Activated CD4-positive, alpha-beta T cell treated with anti-CD3 and anti-CD28 coated beads, Interleukin-2, amount 10 ng/mL, durations not matched to agents 7 days and 5 days (primary cell): ENCODE data around the gene MAPK10. TPM values are rescaled to one million over a fixed set of nuclear protein-coding genes. Genes with fewer than 3 reads are reported as not detected.
"Not testable (repeated sequence)": the region's sequence is repeated elsewhere in the genome, so short reads cannot be mapped to it uniquely, and the experiment has no call there.

ENCODE experiments used
- CTCF ChIA-PET: fragments of 350-600 bp; sonication (Branson Sonifier 250); formaldehyde crosslinking; loops from one replicate; lab custom pipeline; 2021; ENCODE audit warnings: antibody characterized with exemption; lab: Charles Lee
- POLR2A ChIA-PET: fragments of 350-600 bp; sonication (Branson Sonifier 250); formaldehyde crosslinking; loops from one replicate; lab custom pipeline; 2021; ENCODE audit warnings: antibody characterized with exemption; lab: Charles Lee
- DNase-seq: peaks from one replicate; pipeline ENCODE4 v3.0.0-alpha.2; 2020
- H3K27ac Mint-ChIP-seq: one replicate; pipeline ENCODE4 v1.8.0; 2021; ENCODE audit warnings: mild to moderate bottlenecking, moderate library complexity, mixed read lengths
- H3K27me3 Mint-ChIP-seq: one replicate; pipeline ENCODE4 v1.8.0; 2021; ENCODE audit warnings: mixed read lengths
- H3K36me3 Mint-ChIP-seq: one replicate; pipeline ENCODE4 v1.8.0; 2021; ENCODE audit warnings: low read depth, mixed read lengths
- H3K4me1 Mint-ChIP-seq: one replicate; pipeline ENCODE4 v1.8.0; 2021; ENCODE audit warnings: mixed read lengths
- H3K4me3 Mint-ChIP-seq: one replicate; pipeline ENCODE4 v1.8.0; 2021; ENCODE audit warnings: mild to moderate bottlenecking, moderate library complexity, mixed read lengths
- H3K9me3 Mint-ChIP-seq: one replicate; pipeline ENCODE4 v1.8.0; 2021; ENCODE audit warnings: mixed read lengths
- total RNA-seq, 2 experiments: library from RNA; stranded (reverse); gene quantifications; one replicate each; pipeline ENCODE4 v1.2.3, GENCODE V29; 2021

MAPK10 gene
- total RNA-seq, 2 experiments from 2014 or later: not detected

- H3K4me3 Mint-ChIP-seq: no peak overlapping the region
- no peaks in the 10 kb centered on the region for H3K27me3 Mint-ChIP-seq
- H3K9me3 Mint-ChIP-seq: no peaks in the 10 kb centered on the region
- H3K27ac Mint-ChIP-seq: no peak overlapping the region
- no peaks in the 10 kb centered on the region for H3K36me3 Mint-ChIP-seq
- H3K4me1 Mint-ChIP-seq: no peaks in the 10 kb centered on the region
- POLR2A ChIA-PET: no interaction called here
- CTCF ChIA-PET: no interaction called here
- no peak for DNase-seq
Observed at GRCh38 chr4:85979276-85979675, 380.6 kb downstream of the MAPK10 start.

DNA sequence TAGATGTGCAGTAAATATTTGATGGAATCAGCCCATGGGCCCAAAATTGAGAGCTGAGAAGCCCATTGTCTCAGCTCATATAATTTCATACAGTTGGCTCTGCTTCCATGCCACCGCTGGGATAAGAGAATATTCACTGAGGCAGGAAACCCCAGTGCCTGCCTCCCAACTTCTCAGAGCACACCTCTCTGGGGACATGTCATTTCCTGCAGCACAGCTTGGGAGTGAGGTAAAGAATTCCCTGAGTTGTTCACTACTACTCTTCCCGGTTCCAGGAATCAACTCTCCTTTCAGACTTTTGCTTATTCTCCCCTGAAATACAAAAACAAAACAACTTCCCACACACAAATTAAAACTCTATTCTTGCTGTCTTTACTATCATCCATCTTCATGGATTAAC lies 389.3 kb downstream of the MAPK10 start:
- POLR2A ChIA-PET: no interaction called here
- no peaks in the 10 kb centered on the region for H3K9me3 Mint-ChIP-seq
- CTCF ChIA-PET: no interaction called here
- no peaks in the 10 kb centered on the region for H3K27me3 Mint-ChIP-seq
- no peaks in the 10 kb centered on the region for H3K4me1 Mint-ChIP-seq
- H3K4me3 Mint-ChIP-seq: no peak overlapping the region
- DNase-seq: no peak
- H3K36me3 Mint-ChIP-seq: no peaks in the 10 kb centered on the region
- no peak overlapping the region for H3K27ac Mint-ChIP-seq

DNA sequence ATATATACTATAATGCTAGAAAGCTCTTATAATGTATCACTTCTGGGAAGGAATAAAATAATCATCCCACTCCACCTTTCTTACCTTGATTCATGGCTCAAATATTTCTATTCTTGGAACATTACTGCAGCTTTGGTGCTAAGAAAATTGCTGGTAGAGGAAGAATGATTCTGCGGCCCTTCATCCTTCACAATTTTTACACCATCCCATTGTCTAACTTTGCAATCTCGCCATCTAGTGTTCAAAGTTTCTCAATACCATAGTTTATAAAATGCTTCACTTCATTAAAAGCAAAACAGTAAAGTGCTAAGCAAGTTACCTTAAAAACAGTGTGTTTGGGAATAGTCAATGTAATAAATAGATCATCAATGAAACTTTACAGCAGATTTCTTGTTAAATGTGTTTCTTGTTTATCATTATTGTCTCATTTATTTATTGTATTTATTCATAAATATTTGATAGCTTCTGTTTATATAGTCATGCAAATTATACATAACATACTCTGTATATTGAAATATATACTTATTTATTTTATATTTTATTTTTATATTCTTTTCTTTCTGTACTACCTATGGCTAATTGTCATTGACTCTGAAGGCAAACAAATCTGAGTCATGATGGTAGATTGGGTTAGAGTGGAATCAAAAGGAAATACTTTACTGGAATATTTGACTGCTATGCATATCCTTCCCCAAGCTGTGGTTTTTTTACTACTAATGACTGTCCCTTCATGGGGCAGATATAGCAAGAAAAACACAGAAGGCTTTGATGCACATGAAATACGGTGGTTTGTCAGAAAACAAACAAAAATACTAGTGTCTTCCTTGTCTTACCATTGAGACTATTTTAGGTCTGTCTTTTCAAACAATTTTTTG lies 390.7 kb downstream of the MAPK10 start:
- Mint-ChIP-seq H3K4me3 (no peak overlapping the region), H3K9me3 (no peaks in the 10 kb centered on the region), H3K27ac (no peak overlapping the region), H3K36me3 (no peaks in the 10 kb centered on the region), H3K4me1 (no peaks in the 10 kb centered on the region), H3K27me3 (no peaks in the 10 kb centered on the region)
- ChIA-PET POLR2A (no interaction called here), CTCF (no interaction called here)
- DNase-seq: no peak

DNA sequence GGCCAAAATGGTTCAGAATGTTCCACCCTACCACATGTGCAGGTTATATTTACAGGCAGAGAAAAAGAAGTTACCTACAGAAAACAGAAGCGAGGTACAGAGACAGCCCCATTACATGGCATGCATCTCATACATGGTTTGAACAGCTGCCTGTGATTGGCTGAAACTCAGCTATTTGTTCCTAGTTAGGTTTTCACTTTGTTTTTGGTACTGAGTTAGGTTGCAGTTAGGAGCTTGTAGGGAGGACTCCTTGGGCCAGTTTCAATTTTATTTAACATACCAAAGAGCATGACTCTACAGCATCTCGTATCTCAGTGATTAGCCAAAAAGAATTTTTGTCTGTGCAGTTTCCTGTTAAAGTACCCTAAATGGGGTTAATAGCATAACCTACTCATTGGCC lies 392.0 kb downstream of the MAPK10 start:
- no peaks in the 10 kb centered on the region for H3K27me3 Mint-ChIP-seq
- no peak for DNase-seq
- H3K4me1 Mint-ChIP-seq: no peaks in the 10 kb centered on the region
- no peak overlapping the region for H3K27ac Mint-ChIP-seq
- no peaks in the 10 kb centered on the region for H3K36me3 Mint-ChIP-seq
- H3K9me3 Mint-ChIP-seq: no peaks in the 10 kb centered on the region
- POLR2A ChIA-PET: no interaction called here
- CTCF ChIA-PET: no interaction called here
- H3K4me3 Mint-ChIP-seq: no peak overlapping the region

DNA sequence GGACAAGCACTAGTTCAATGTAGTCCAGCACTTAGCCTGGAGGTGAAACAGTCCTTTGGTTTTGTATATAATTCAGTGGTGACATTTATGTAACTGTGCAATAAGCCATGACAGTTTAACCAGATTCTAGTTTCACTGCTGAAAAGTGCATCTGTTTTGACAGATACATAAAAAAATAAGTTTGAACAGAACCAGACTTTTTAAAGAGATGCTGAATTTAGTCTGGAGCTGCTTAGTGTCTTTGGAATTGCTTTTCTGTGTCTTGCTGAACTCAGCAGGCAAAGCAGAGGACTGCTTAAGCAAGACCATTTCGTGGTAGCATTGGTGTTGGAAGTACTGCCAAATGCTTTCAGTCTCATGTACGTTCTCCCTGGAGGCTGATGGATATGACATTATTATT lies 393.5 kb downstream of the MAPK10 start:
- H3K4me1 Mint-ChIP-seq: no peaks in the 10 kb centered on the region
- H3K9me3 Mint-ChIP-seq: no peaks in the 10 kb centered on the region
- POLR2A ChIA-PET: no interaction called here
- H3K4me3 Mint-ChIP-seq: no peak overlapping the region
- H3K27ac Mint-ChIP-seq: no peak overlapping the region
- no peaks in the 10 kb centered on the region for H3K36me3 Mint-ChIP-seq
- no peaks in the 10 kb centered on the region for H3K27me3 Mint-ChIP-seq
- DNase-seq: no peak
- CTCF ChIA-PET: no interaction called here

DNA sequence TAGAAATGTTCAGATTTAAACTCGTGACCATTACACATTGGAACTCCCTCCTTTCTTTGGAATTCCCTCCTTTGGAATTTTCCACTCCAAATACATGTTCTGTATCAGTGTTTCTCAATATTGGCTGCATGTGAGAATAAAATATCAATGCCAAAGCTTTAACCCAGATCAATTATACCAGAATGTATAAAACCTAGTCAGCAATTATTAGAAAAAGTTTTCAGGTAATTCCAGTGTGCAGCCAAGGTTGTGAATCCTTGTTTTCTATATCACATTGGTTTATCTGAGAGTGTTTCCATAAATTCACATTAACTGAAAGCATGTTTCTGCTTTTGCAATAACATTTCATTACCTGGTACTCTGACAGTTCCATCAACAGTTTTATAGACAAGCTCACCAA lies 394.3 kb downstream of the MAPK10 start:
- H3K9me3 Mint-ChIP-seq: no peaks in the 10 kb centered on the region
- H3K4me1 Mint-ChIP-seq: no peaks in the 10 kb centered on the region
- no peak for DNase-seq
- no peak overlapping the region for H3K4me3 Mint-ChIP-seq
- no peaks in the 10 kb centered on the region for H3K36me3 Mint-ChIP-seq
- ChIA-PET POLR2A (no interaction called here), CTCF (no interaction called here)
- no peaks in the 10 kb centered on the region for H3K27me3 Mint-ChIP-seq
- no peak overlapping the region for H3K27ac Mint-ChIP-seq

DNA sequence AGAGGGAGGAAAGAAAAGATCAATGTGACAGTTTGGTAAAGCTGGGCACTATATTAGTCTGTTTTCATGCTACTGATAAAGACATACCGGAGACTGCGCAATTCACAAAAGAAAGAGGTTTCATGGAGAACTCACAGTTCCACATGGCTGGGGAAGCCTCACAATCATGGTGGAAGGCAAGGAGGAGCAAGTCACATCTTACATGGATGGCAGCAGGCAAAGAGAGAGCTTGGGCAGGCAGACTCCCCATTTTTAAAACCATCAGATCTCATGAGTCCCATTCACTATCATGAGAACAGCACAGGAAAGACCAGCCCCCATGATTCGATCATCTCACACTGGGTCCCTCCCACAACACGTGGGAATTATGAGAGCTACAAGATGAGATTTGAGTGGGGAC lies 394.8 kb downstream of the MAPK10 start:
- POLR2A ChIA-PET, H3K36me3 Mint-ChIP-seq, H3K9me3 Mint-ChIP-seq, H3K27ac Mint-ChIP-seq, DNase-seq, H3K27me3 Mint-ChIP-seq, H3K4me3 Mint-ChIP-seq, H3K4me1 Mint-ChIP-seq, CTCF ChIA-PET: not testable (repeated sequence)

DNA sequence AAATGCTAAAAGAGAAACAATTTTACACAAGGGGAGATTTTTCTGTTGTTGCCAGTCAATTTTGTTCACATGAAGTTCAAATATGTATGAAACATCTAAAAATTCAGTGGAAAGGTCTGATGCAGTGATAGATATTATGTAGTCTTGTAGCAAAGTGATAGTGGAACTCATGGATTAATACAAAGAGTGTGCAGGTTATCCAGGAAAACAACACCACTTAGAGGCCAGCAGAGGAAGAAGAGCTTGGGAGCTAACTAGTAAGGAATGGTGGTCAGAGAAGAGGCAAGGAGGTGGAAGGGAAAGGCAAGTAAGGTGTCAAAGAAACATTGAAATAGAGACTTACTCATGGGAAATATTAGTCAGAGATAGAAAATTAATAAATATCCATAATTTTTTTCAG lies 395.6 kb downstream of the MAPK10 start:
- ChIA-PET CTCF (no interaction called here), POLR2A (no interaction called here)
- Mint-ChIP-seq H3K4me1 (no peaks in the 10 kb centered on the region), H3K27ac (no peak overlapping the region), H3K27me3 (no peaks in the 10 kb centered on the region), H3K36me3 (no peaks in the 10 kb centered on the region), H3K4me3 (no peak overlapping the region), H3K9me3 (no peaks in the 10 kb centered on the region)
- DNase-seq: no peak

DNA sequence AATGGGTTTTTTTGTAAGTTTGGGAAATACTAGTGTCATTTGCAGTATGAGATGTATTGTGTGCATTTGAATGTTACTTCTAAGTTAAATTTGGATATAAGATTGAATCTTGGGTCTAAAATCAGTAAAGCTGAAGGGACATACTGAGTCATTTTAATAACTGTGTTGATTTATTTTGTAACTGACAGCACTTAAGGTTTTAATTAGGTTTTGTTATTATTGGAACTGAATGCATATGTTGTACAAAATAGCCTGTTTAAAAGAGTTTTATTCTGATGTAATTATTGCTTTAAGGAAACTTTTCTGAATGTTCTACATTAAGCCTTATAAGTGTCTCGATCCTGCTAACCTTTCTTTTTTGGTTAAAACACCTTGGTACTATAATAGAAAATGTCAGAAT lies 396.6 kb downstream of the MAPK10 start:
- POLR2A ChIA-PET: no interaction called here
- H3K36me3 Mint-ChIP-seq: no peaks in the 10 kb centered on the region
- no peaks in the 10 kb centered on the region for H3K27me3 Mint-ChIP-seq
- H3K27ac Mint-ChIP-seq: no peak overlapping the region
- DNase-seq: no peak
- no peaks in the 10 kb centered on the region for H3K4me1 Mint-ChIP-seq
- H3K9me3 Mint-ChIP-seq: no peaks in the 10 kb centered on the region
- CTCF ChIA-PET: no interaction called here
- H3K4me3 Mint-ChIP-seq: no peak overlapping the region

DNA sequence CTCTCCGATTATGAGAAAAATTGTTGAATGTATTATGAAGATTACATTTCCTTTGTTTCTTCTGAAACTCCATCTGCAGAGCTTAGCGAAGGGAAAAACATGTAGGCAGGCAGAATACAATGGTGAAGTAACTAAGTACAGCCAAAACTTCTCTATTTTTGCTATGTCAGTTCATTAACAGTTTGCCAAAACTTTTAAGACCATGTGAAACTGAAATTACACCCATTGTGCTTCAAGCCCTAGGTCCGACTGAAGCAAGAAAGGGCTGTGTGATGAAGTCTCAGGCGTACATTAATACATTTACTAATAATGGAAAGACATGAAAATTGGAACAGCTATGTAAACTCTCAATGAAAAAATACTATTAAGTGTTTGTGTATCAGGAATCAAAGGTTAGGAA lies 398.0 kb downstream of the MAPK10 start:
- POLR2A ChIA-PET: no interaction called here
- CTCF ChIA-PET: no interaction called here
- Mint-ChIP-seq H3K9me3 (no peaks in the 10 kb centered on the region), H3K36me3 (no peaks in the 10 kb centered on the region), H3K27ac (no peak overlapping the region), H3K27me3 (no peaks in the 10 kb centered on the region), H3K4me1 (no peaks in the 10 kb centered on the region), H3K4me3 (no peak overlapping the region)
- no peak for DNase-seq

DNA sequence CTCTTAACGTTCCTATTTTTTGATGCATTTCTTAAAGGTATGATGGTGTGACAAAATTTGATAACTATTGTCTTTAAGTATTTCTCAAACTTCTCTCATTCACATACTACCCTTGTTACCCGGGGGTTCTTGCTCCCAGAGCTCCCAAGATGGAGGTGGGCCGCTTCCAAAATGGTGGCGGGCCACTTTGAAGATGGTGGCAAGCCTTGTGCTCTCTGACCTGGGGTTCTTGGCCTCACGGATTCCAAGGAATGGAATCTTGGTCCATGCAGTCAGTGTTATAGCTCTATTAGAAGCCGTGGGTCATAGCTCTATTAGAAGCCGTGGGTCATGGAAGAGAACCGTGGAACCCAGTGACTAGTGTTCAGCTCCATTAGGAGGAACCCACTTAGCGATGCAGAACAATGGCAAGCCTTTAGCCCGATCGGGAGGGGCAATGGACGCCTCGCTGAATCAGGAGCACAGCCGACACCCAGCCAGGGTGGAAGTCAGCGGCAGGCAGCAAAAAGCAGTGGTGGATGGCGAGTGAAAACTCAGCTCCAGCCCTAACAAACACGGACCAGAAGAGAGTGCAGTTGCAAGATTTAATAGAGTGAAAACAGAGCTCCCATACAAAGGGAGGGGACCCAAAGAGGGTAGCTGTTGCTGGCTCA lies 403.4 kb downstream of the MAPK10 start:
- no peaks in the 10 kb centered on the region for H3K36me3 Mint-ChIP-seq
- POLR2A ChIA-PET: no interaction called here
- CTCF ChIA-PET: no interaction called here
- H3K27ac Mint-ChIP-seq: no peak overlapping the region
- DNase-seq: no peak
- H3K4me1 Mint-ChIP-seq: no peaks in the 10 kb centered on the region
- no peak overlapping the region for H3K4me3 Mint-ChIP-seq
- no peaks in the 10 kb centered on the region for H3K27me3 Mint-ChIP-seq
- no peaks in the 10 kb centered on the region for H3K9me3 Mint-ChIP-seq

DNA sequence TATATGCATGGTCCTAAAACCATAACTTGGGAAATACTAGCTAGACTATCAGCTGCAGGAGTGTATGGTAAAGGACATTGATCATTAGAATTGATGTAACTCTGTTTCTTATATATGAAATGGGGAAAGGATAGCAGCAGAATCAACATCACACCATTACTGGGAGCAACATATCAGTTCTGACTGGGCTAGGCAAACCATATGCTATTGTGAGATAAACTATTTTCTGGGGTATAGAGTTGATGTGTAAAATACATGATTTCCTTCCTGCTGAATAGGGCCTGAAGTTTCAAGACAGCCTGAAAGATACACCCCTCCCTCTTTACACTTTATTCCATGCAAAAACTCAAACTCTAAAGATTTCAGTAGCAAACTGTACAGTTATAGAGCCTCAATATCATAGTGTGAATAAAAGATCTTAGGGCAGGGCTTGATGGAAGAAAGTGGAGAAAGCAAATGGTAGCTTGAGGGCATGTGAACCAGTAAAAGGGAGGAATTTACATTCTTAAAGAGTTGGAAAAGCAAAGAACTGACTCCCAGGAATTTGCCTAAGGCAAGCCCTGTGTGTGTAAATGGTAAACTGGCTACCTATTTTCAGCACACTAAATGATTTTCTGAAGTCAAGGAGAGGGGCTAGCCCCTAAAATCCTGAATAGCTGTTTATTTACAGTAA lies 404.1 kb downstream of the MAPK10 start:
- DNase-seq: no peak
- Mint-ChIP-seq H3K27me3 (no peaks in the 10 kb centered on the region), H3K27ac (no peak overlapping the region), H3K9me3 (no peaks in the 10 kb centered on the region), H3K4me3 (no peak overlapping the region), H3K36me3 (no peaks in the 10 kb centered on the region), H3K4me1 (no peaks in the 10 kb centered on the region)
- CTCF ChIA-PET: no interaction called here
- POLR2A ChIA-PET: no interaction called here

DNA sequence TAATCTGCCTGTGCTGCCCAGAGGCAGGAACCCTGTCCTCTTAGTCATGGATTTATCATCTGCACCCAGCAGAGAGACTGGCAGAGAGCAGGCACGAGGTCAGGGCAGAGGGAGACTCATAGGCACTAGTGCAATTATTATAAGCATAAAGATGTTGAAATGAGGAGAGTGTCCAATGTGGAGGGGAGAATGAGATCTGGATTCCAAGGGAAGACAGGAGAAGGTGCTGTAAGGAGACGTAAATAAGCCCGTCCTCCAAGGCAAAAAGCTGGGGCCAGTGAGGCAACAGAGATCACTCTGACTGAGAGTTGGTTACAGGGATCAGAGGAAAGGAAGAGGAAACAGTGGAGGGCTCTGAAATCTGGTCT lies 406.2 kb downstream of the MAPK10 start:
- Mint-ChIP-seq H3K27me3 (no peaks in the 10 kb centered on the region), H3K4me1 (no peaks in the 10 kb centered on the region), H3K4me3 (no peak overlapping the region), H3K27ac (no peak overlapping the region), H3K36me3 (no peaks in the 10 kb centered on the region), H3K9me3 (no peaks in the 10 kb centered on the region)
- CTCF ChIA-PET: no interaction called here
- POLR2A ChIA-PET: no interaction called here
- no peak for DNase-seq
